HCT116 (cell line): ENCODE measurements around the gene F11. TPM values are rescaled to one million over a fixed set of nuclear protein-coding genes. Genes with fewer than 3 reads are reported as not detected.

Experiments
- ATAC-seq: fragments of 200-7000 bp; cut with Tn5 transposase; 2 replicates; pipeline ENCODE4 v1.9.1; 2020; ENCODE audit warnings: mild to moderate bottlenecking, moderate library complexity
- BruUV-seq: library from RNA; stranded (reverse); fragments of 400-500 nt; replicated peaks from 2 replicates; lab custom pipeline; 2021; lab: Mats Ljungman, UMichigan
- CTCF ChIA-PET: fragments of 300-600 bp; sonication (Branson Sonifier 250); formaldehyde crosslinking; loops from one replicate; lab custom pipeline; 2021; ENCODE audit warnings: antibody characterized with exemption; lab: Charles Lee
- POLR2A ChIA-PET: fragments of 300-600, 350-600 bp; sonication (Branson Sonifier 250); formaldehyde crosslinking; loops from one replicate; lab custom pipeline; 2021; ENCODE audit warnings: antibody characterized with exemption; lab: Charles Lee
- RAD21 ChIA-PET, 2 experiments: fragments of 300-600 bp; sonication (Branson Sonifier 250); formaldehyde crosslinking; loops; one replicate each; lab custom pipeline; 2023; ENCODE audit warnings: low total read pairs in 2 of 2; ENCODE audit not compliant: uncharacterized antibody in 2 of 2, unreplicated experiment in 2 of 2, low non-redundant PET in 1 of 2; lab: Charles Lee
- DNase-seq: peaks from one replicate; pipeline ENCODE4 v3.0.0-alpha.2; 2010; ENCODE audit warnings: low read depth, low spot score
- H2AFZ ChIP-seq: fragments of 200-600 bp; shearing (Covaris generic), sonication (generic); 2 replicates; pipeline ENCODE4 v1.6.1; 2017; ENCODE audit warnings: low read depth, mixed run types, mixed read lengths, antibody characterized with exemption, low read length; ENCODE audit not compliant: poor library complexity, severe bottlenecking
- H3K27ac ChIP-seq: 2 replicates; pipeline ENCODE4 v1.5.1; 2012; ENCODE audit warnings: low read depth, low read length
- H3K27me3 ChIP-seq: fragments of 200-600 bp; sonication (generic); 2 replicates; pipeline ENCODE4 v1.6.1; 2016; ENCODE audit warnings: mixed run types, low read length, mixed read lengths; ENCODE audit not compliant: insufficient read depth
- H3K36me3 ChIP-seq, 2 experiments: fragments of 200-500 bp in 1 of 2; fragments of 200-600 bp in 1 of 2; sonication (Bioruptor generic) in 1 of 2; sonication (generic) in 1 of 2; 2 replicates each; pipeline versions ENCODE4 v1.5.1 to v1.6.1; 2014 to 2016; ENCODE audit warnings: low read length in 2 of 2, inconsistent platforms in 1 of 2, mixed read lengths in 1 of 2, mixed run types in 1 of 2; ENCODE audit not compliant: insufficient read depth in 2 of 2, control insufficient read depth in 1 of 2
- H3K4me1 ChIP-seq, 2 experiments: fragments of 200-600 bp in 1 of 2; sonication (generic) in 1 of 2; 2 replicates each; pipeline versions ENCODE4 v1.5.1 to v1.6.1; 2012 to 2017; ENCODE audit warnings: low read length in 2 of 2, inconsistent platforms in 1 of 2, mild to moderate bottlenecking in 1 of 2, mixed read lengths in 1 of 2, mixed run types in 1 of 2, moderate library complexity in 1 of 2; ENCODE audit not compliant: insufficient read depth in 2 of 2, control insufficient read depth in 1 of 2
- H3K4me2 ChIP-seq: fragments of 200-600 bp; sonication (generic); 2 replicates; pipeline ENCODE4 v1.6.1; 2017; ENCODE audit warnings: mixed run types, low read length, mixed read lengths
- H3K4me3 ChIP-seq, 2 experiments: fragments of 200-600 bp in 1 of 2; sonication (generic) in 1 of 2; replicated peaks in 1 of 2; 2 replicates each; pipeline ENCODE4 v1.5.1; 2011 to 2016; ENCODE audit warnings: low read length in 2 of 2, control low read depth in 1 of 2, low read depth in 1 of 2, mild to moderate bottlenecking in 1 of 2, mixed read lengths in 1 of 2, mixed run types in 1 of 2
- H3K79me2 ChIP-seq: fragments of 200-600 bp; sonication (generic); 2 replicates; pipeline ENCODE4 v1.6.1; 2017; ENCODE audit warnings: mild to moderate bottlenecking, mixed run types, low read length, moderate library complexity, mixed read lengths; ENCODE audit not compliant: insufficient read depth
- H3K9ac ChIP-seq: fragments of 200-600 bp; sonication (generic); 2 replicates; pipeline ENCODE4 v1.6.1; 2016; ENCODE audit warnings: low read length, mixed read lengths
- H3K9me2 ChIP-seq: fragments of 200-600 bp; sonication (generic), shearing (Covaris generic); 2 replicates; pipeline ENCODE4 v1.6.1; 2017; ENCODE audit warnings: mixed run types, mild to moderate bottlenecking, moderate library complexity; ENCODE audit not compliant: insufficient read depth
- H3K9me3 ChIP-seq, 2 experiments: fragments of 200-500 bp in 1 of 2; fragments of 200-600 bp in 1 of 2; sonication (Bioruptor generic) in 1 of 2; sonication (generic) in 1 of 2; 2 replicates each; pipeline ENCODE4 v1.6.1; 2014 to 2017; ENCODE audit warnings: low read length in 2 of 2, mixed read lengths in 2 of 2, inconsistent platforms in 1 of 2, low read depth in 1 of 2, mild to moderate bottlenecking in 1 of 2, mixed run types in 1 of 2, moderate library complexity in 1 of 2; ENCODE audit not compliant: control insufficient read depth in 1 of 2, insufficient read depth in 1 of 2
- H4K20me1 ChIP-seq: fragments of 200-600 bp; sonication (generic), shearing (Covaris generic); 2 replicates; pipeline ENCODE4 v1.6.1; 2017; ENCODE audit warnings: mixed run types, mild to moderate bottlenecking, moderate library complexity; ENCODE audit not compliant: insufficient read depth
- CBX3 ChIP-seq: IDR thresholded peaks from 2 replicates; pipeline ENCODE4 v1.6.1; 2012; ENCODE audit warnings: low read depth
- EGR1 ChIP-seq: IDR thresholded peaks from 2 replicates; pipeline ENCODE4 v1.6.1; 2012; ENCODE audit warnings: low read depth
- EZH2 ChIP-seq: fragments of 200-600 bp; sonication (generic); IDR thresholded peaks from 2 replicates; pipeline ENCODE4 v1.6.1; 2017; ENCODE audit warnings: antibody characterized with exemption, mixed run types
- JUND ChIP-seq: IDR thresholded peaks from 2 replicates; pipeline ENCODE4 v1.6.1; 2012
- POLR2A ChIP-seq: IDR thresholded peaks from 2 replicates; pipeline ENCODE4 v1.7.0; 2011; ENCODE audit warnings: borderline replicate concordance; ENCODE audit not compliant: insufficient read depth, insufficient read length; ENCODE audit errors: extremely low read depth
- RAD21 ChIP-seq: IDR thresholded peaks from 2 replicates; pipeline ENCODE4 v1.6.1; 2012; ENCODE audit warnings: low read depth, mild to moderate bottlenecking
- SRF ChIP-seq: IDR thresholded peaks from 2 replicates; pipeline ENCODE4 v1.6.1; 2012; ENCODE audit warnings: low read depth
- TCF7L2 ChIP-seq: IDR thresholded peaks from 2 replicates; pipeline ENCODE4 v1.7.0; 2011; ENCODE audit warnings: borderline replicate concordance, inconsistent platforms; ENCODE audit not compliant: insufficient read depth, insufficient read length; ENCODE audit errors: extremely low read depth
- YY1 ChIP-seq: IDR thresholded peaks from 2 replicates; pipeline ENCODE4 v1.6.1; 2011; ENCODE audit warnings: low read length, low read depth, moderate library complexity, mild to moderate bottlenecking; ENCODE audit not compliant: insufficient replicate concordance; ENCODE audit errors: extremely low read depth
- ZNF274 ChIP-seq: fragments of 200-500 bp; sonication (Bioruptor generic); IDR thresholded peaks from 2 replicates; pipeline ENCODE4 v1.6.1; 2014; ENCODE audit warnings: mild to moderate bottlenecking, low read depth, low read length, inconsistent platforms
- intact Hi-C: fragments of 100-400 bp; cut with micrococcal nuclease; formaldehyde crosslinking; loops from 2 replicates; pipeline ENCODE4 v1.10.0; 2022
- total RNA-seq: library from RNA; stranded (reverse); gene quantifications from one replicate; pipeline ENCODE4 v1.2.1, GENCODE V29; 2021; ENCODE audit not compliant: unreplicated experiment
- TF ChIP-seq, protein P1 (sequence below): IDR thresholded peaks from 2 replicates; pipeline ENCODE4 v1.6.1; 2011; ENCODE audit warnings: mild to moderate bottlenecking, low read length, moderate library complexity; ENCODE audit not compliant: insufficient replicate concordance; ENCODE audit errors: extremely low read depth
- TF ChIP-seq, protein P2 (sequence below): IDR thresholded peaks from 2 replicates; pipeline ENCODE4 v1.6.1; 2012; ENCODE audit warnings: low read depth
- TF ChIP-seq, protein P3 (sequence below): IDR thresholded peaks from 2 replicates; pipeline ENCODE4 v1.6.1; 2012
- TF ChIP-seq, protein P4 (sequence below): IDR thresholded peaks from 2 replicates; pipeline ENCODE4 v1.6.1; 2012

F11 gene
- total RNA-seq, 1 experiment from 2014 or later: not detected

DNA sequence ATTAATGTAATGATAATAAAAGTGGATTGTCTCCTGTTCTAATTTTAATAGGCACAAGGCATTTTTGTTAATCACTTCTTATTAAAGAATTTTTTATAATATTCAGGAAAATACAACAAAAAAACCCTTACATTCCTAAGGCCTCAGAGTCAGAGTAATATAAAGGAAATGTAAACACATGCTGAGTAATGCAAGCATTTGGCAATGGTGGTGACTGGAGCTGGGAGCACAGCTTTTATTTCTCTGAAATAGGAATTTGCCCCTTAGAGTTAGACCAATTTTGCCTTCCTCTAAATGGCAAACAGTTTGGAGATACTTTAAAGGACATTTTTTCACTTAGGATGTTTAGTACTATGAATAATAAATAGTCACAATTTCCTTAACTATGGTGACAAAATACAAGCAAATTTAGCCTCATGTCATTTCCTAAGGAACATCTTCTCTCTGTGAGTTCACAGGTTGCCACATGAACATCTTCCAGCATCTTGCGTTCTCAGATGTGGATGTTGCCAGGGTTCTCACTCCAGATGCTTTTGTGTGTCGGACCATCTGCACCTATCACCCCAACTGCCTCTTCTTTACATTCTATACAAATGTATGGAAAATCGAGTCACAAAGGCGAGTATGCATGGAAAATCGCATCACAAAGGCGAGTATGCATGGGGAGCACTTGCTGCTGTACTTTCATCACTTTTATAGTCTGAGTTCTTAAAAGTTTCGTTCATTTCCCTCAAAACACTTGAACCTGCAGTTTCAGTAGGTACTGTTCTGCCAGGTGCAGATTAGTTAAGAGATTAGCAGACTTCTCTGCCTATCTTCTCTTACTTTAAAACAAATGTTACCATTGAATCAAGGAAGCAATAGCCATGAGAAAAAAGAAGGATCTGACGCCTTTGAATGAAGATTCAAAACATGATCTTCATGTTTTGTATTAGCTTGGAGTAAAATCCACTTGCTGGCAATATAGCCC is 15.9 kb upstream of the F11 start:
- DNase-seq (no peak), ATAC-seq (no peak)
- H3K4me1 ChIP-seq: no peaks in the 10 kb centered on the region
- 0 out of 2 replicates have a peak, but pooled peaks cover 5% of the 10 kb centered on the region for H3K27me3 ChIP-seq
- ChIA-PET RAD21 (no interaction called here), POLR2A (no interaction called here), CTCF (no interaction called here)
- TF ChIP-seq SRF (no peak), EZH2 (no peak), JUND (no peak), EGR1 (no peak), TCF7L2 (no peak), ZNF274 (no peak), POLR2A (no peak), RAD21 (no peak), CBX3 (no peak), YY1 (no peak)
- TF ChIP-seq, protein P1, sequence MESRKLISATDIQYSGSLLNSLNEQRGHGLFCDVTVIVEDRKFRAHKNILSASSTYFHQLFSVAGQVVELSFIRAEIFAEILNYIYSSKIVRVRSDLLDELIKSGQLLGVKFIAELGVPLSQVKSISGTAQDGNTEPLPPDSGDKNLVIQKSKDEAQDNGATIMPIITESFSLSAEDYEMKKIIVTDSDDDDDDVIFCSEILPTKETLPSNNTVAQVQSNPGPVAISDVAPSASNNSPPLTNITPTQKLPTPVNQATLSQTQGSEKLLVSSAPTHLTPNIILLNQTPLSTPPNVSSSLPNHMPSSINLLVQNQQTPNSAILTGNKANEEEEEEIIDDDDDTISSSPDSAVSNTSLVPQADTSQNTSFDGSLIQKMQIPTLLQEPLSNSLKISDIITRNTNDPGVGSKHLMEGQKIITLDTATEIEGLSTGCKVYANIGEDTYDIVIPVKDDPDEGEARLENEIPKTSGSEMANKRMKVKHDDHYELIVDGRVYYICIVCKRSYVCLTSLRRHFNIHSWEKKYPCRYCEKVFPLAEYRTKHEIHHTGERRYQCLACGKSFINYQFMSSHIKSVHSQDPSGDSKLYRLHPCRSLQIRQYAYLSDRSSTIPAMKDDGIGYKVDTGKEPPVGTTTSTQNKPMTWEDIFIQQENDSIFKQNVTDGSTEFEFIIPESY: no peak
- TF ChIP-seq, protein P2, sequence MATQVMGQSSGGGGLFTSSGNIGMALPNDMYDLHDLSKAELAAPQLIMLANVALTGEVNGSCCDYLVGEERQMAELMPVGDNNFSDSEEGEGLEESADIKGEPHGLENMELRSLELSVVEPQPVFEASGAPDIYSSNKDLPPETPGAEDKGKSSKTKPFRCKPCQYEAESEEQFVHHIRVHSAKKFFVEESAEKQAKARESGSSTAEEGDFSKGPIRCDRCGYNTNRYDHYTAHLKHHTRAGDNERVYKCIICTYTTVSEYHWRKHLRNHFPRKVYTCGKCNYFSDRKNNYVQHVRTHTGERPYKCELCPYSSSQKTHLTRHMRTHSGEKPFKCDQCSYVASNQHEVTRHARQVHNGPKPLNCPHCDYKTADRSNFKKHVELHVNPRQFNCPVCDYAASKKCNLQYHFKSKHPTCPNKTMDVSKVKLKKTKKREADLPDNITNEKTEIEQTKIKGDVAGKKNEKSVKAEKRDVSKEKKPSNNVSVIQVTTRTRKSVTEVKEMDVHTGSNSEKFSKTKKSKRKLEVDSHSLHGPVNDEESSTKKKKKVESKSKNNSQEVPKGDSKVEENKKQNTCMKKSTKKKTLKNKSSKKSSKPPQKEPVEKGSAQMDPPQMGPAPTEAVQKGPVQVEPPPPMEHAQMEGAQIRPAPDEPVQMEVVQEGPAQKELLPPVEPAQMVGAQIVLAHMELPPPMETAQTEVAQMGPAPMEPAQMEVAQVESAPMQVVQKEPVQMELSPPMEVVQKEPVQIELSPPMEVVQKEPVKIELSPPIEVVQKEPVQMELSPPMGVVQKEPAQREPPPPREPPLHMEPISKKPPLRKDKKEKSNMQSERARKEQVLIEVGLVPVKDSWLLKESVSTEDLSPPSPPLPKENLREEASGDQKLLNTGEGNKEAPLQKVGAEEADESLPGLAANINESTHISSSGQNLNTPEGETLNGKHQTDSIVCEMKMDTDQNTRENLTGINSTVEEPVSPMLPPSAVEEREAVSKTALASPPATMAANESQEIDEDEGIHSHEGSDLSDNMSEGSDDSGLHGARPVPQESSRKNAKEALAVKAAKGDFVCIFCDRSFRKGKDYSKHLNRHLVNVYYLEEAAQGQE: no peak
- TF ChIP-seq, protein P3, sequence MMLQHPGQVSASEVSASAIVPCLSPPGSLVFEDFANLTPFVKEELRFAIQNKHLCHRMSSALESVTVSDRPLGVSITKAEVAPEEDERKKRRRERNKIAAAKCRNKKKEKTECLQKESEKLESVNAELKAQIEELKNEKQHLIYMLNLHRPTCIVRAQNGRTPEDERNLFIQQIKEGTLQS: no peak
- TF ChIP-seq, protein P4, sequence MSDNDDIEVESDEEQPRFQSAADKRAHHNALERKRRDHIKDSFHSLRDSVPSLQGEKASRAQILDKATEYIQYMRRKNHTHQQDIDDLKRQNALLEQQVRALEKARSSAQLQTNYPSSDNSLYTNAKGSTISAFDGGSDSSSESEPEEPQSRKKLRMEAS: no peak
- intact Hi-C loops: no loop called here
- no peaks in the 10 kb centered on the region for H3K79me2 ChIP-seq
- BruUV-seq: no TSS peak
- no peak overlapping the region for H2AFZ ChIP-seq
- no peaks in the 10 kb centered on the region for H3K36me3 ChIP-seq
- H3K4me3 ChIP-seq: no peak overlapping the region
- no peak overlapping the region for H3K27ac ChIP-seq
- H4K20me1 ChIP-seq: no peaks in the 10 kb centered on the region
- no peaks in the 10 kb centered on the region for H3K9me3 ChIP-seq
- H3K4me2 ChIP-seq: no peak overlapping the region
- H3K9ac ChIP-seq: no peak overlapping the region
- H3K9me2 ChIP-seq: no peaks in the 10 kb centered on the region
